GM19193 (cell line): ENCODE results near the gene ANAPC10.

Source experiments
- POLR2A ChIP-seq: IDR thresholded peaks from 4 replicates; pipeline ENCODE4 v1.6.1; 2011; ENCODE audit not compliant: insufficient read depth, insufficient read length; ENCODE audit errors: extremely low read depth

The ANAPC10 gene

GRCh38 chr4:144970597-144970996, 127.4 kb downstream of the ANAPC10 start:
- TF ChIP-seq POLR2A = no peak

GRCh38 chr4:144969821-144970220, 128.2 kb downstream of the ANAPC10 start:
- TF ChIP-seq POLR2A = no peak

DNA sequence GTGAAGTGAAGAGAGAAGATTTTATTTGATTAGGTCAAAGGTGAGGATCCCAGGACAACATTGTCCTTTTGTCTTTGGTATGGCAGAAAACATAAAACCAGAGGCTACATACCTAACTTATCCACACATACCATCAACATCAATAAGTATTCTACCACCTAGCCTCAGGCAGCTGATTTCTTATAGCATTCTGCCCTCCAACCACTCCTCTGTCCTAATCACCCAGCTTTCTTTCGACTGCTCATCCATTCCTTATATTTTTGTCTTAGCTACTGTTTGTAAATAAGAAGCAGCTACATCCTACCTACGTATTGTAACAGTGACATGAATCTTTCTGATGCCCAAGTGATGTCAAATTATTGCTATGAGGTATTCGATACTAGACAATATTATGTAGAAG, 129.4 kb downstream of the ANAPC10 start:
- no peak for TF ChIP-seq POLR2A

GRCh38 chr4:144967161-144967560, 130.8 kb downstream of the ANAPC10 start:
- no peak for TF ChIP-seq POLR2A

DNA sequence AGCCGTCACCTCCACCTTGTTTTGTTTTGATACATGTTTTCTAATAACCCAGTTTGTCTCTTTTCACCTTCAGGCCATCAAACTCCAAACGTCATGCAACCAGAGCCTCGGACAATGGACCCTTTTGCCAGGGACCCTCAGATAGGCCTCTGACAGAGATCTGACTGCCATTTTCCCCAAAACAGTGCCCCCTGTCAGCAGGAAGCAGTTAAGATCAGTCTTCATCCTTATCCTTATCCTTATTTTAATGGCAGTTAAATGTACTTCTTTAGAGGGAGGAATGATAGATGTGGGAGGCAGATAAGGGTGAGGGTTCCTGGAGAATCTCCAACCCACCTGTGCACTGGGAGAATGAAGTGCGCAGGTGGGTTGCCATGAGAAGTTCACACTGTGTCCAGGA, 135.7 kb downstream of the ANAPC10 start:
- TF ChIP-seq POLR2A = no peak

DNA sequence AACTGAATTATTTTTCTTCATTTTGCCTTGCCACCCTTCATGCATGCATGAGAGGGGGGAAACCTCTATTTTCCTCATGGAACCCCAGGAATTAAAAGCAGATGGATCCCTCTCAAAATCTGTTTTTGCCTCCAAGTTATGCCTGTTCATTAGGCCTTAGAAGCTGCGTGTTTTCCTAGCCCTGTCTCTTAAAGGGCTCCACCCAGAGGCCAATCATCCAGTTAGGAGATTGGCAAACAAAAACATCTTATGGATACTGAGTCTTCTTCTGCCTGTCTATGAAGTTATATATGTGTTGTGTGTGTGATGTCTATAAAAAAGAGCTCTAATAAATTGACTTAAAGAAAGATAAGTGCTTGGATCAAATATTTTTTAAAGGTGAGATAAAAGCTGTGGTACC, 142.9 kb downstream of the ANAPC10 start:
- TF ChIP-seq POLR2A = no peak

DNA sequence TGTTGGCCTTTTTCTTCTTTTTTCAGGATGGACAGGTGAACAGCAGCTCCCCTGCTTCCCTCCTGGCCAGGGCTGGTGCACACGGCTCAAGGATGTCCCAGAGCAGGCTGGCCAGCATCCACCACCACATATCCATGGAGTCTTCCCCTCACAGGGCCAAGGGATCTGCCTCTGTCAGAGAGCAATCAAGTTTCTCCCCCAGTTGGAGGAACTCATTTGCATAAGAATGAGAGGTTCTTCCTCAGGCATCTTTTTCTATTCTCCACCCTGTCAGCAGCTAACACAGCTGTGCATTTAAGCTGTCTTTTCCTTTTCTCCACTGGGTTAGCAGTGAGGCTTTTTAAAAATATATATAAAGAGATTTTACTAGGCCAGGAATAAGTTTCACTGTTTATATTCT, 143.8 kb downstream of the ANAPC10 start:
- no peak for TF ChIP-seq POLR2A

DNA sequence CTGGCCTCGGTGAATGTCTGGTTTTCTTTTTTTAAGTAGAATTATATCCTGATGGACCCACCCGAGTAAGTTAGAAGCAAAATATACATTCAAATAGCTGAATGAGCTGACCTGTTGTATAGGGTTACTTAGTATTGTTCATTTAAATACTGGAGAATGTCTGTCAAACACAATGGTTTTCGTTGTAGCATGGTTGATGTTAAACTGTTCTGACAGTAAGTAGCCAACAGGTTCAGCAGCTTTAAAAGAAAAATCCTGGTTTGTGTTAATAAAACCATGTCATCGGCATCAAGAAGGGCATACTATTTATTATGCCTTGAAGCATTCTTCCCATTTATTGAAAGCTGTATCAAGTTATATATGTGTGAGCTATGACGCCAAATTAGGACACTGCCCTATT, 149.6 kb downstream of the ANAPC10 start:
- TF ChIP-seq POLR2A = no peak

GRCh38 chr4:144948009-144948408, 150.0 kb downstream of the ANAPC10 start:
- no peak for TF ChIP-seq POLR2A
